Measurements from ENCODE around the gene ZNF827. TPM values are rescaled to one million over a fixed set of nuclear protein-coding genes. Genes with fewer than 3 reads are reported as not detected.

The ZNF827 gene
- total and polyA plus RNA-seq, 8 donors = 3.8 to 13.8 (median 5.1) TPM

DNA sequence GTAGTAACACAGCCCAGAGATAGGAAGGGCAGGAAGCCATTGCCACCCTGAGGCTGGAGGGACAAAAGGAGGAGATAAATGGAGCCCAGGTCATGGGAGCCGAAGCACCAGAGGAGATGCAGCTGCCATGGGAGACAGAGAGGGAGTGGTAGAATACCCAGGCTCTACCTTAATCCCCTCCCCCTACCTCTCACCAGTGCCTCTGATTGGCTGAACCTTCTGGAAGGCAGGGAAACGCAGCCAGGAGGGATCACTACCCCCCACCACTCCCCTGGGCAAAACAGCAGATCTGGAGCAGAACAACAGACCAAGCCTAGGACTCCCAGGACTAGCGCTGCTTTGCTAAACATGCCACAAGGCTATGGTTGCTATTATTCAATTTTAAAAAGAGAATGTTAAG, 114.2 kb downstream of the ZNF827 start:
- Histone ChIP-seq H3K27me3 (no peaks in the 10 kb centered on the region), H3K9me3 (no peaks in the 10 kb centered on the region), H3K27ac (no peak overlapping the region), H3K4me3 (no peak overlapping the region), H3K36me3 (no peaks in the 10 kb centered on the region), H3K4me1 (no peaks in the 10 kb centered on the region)
- DNase-seq (no peak), FAIRE-seq (no peak), ATAC-seq (no peak)
- WGBS, 2 donors = 95% methylated on average over 3 of the region's 3 CpGs
- TF ChIP-seq, protein P1, sequence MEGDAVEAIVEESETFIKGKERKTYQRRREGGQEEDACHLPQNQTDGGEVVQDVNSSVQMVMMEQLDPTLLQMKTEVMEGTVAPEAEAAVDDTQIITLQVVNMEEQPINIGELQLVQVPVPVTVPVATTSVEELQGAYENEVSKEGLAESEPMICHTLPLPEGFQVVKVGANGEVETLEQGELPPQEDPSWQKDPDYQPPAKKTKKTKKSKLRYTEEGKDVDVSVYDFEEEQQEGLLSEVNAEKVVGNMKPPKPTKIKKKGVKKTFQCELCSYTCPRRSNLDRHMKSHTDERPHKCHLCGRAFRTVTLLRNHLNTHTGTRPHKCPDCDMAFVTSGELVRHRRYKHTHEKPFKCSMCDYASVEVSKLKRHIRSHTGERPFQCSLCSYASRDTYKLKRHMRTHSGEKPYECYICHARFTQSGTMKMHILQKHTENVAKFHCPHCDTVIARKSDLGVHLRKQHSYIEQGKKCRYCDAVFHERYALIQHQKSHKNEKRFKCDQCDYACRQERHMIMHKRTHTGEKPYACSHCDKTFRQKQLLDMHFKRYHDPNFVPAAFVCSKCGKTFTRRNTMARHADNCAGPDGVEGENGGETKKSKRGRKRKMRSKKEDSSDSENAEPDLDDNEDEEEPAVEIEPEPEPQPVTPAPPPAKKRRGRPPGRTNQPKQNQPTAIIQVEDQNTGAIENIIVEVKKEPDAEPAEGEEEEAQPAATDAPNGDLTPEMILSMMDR (IDR thresholded peaks at IDR 0.05) = no peak
- intact Hi-C loops (cut with DNase I) = no loop called here

DNA sequence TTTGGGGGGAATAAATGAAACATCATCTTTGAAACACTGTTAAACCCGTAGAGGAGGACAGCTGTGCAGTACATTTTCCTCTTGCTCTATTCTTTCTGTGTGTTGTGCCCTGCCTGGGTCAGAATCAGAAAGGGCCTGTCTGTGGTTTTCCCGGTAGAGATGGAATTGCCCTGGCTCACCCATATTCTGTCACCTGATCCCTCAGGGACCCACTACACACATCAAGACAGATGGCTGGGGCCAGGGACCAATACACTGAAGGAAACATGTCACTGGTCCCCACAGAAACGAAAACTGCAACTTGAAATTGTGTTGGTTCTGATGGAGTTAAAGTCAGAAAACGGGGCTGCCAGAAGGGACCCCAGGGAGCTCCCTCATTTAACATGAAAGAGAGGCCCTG, 114.9 kb downstream of the ZNF827 start:
- 85 to 86% methylated on average over 4 of the region's 4 CpGs for WGBS, 2 donors
- Histone ChIP-seq H3K27ac (no peak overlapping the region), H3K9me3 (no peaks in the 10 kb centered on the region), H3K4me3 (no peak overlapping the region), H3K27me3 (no peaks in the 10 kb centered on the region), H3K4me1 (no peaks in the 10 kb centered on the region), H3K36me3 (no peaks in the 10 kb centered on the region)
- TF ChIP-seq, protein P1 (IDR thresholded peaks at IDR 0.05) = no peak
- ATAC-seq (no peak), FAIRE-seq (no peak), DNase-seq (no peak)
- intact Hi-C loops (cut with DNase I) = no loop called here

DNA sequence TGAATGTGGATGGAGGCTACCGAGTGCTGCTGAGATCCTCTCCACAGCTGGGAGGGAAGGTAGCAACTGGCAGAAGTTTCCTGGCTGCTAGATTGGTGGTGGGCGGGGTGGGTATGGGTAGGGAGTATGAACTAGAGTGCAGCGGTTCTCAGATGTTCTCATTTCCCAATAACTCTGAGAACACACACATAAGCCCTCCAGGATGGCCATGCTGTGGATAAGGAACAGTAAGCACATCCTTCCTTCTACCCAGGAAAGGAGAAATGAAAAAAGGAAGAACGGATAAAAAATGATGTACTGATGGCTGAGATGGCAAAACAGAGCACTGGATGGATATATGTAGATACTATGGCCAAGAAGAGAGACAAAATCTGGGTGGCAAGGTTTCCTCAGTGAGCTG, 116.0 kb downstream of the ZNF827 start:
- TF ChIP-seq, protein P1 (IDR thresholded peaks at IDR 0.05) = no peak
- Histone ChIP-seq H3K27me3 (no peaks in the 10 kb centered on the region), H3K27ac (no peak overlapping the region), H3K4me3 (no peak overlapping the region), H3K4me1 (no peaks in the 10 kb centered on the region), H3K9me3 (no peaks in the 10 kb centered on the region), H3K36me3 (no peaks in the 10 kb centered on the region)
- DNase-seq (no peak), FAIRE-seq (no peak), ATAC-seq (no peak)
- intact Hi-C loops (cut with DNase I) = no loop called here
- 89 to 93% methylated on average over 4 of the region's 4 CpGs for WGBS, 2 donors

DNA sequence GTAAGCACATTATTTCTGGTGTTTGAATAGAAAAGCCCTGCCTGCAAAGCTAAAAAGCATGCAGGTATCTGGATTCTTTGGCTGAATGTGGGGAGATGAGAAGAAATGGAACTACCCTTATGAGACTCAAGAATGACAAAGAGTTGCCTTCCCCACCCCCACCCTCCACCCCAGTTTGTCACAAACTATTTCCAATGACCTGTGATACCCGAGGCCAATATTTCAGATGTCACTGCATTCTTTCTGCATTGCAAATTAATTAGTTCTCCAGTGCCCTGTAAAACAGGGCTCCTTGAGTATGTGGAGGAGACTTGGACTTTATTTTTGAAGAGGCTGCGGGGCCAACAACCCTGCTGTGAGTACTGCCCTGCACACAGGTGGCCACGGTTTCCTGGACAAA, 116.4 kb downstream of the ZNF827 start:
- Histone ChIP-seq H3K9me3 (no peaks in the 10 kb centered on the region), H3K27ac (no peak overlapping the region), H3K4me3 (no peak overlapping the region), H3K36me3 (no peaks in the 10 kb centered on the region), H3K4me1 (no peaks in the 10 kb centered on the region), H3K27me3 (no peaks in the 10 kb centered on the region)
- intact Hi-C loops (cut with DNase I) = no loop called here
- no peak for DNase-seq
- 87 to 89% methylated on average over 3 of the region's 3 CpGs for WGBS, 2 donors
- FAIRE-seq = no peak
- ATAC-seq = no peak
- TF ChIP-seq, protein P1 (IDR thresholded peaks at IDR 0.05) = no peak

DNA sequence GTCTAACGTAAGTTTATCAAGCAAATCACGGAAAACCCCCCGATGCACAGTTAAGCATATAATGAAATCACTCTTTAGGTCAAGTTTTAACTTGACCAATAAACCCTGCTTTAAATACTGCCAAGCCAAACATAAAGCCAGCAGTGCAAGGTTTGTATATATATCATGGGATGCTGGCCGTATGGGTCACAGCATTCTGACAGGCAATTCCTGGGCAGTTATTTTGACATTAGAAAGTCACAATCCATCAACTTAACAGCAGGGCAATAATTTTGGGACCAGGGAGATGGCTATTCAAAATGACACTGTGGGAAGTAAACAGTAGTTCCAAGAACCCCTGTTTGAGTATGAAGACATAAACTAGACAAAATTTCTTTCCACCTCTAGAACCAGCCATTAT, 116.9 kb downstream of the ZNF827 start:
- Histone ChIP-seq H3K27me3 (no peaks in the 10 kb centered on the region), H3K9me3 (no peaks in the 10 kb centered on the region), H3K27ac (no peak overlapping the region), H3K36me3 (no peaks in the 10 kb centered on the region), H3K4me3 (no peak overlapping the region), H3K4me1 (no peaks in the 10 kb centered on the region)
- TF ChIP-seq, protein P1 (IDR thresholded peaks at IDR 0.05) = no peak
- FAIRE-seq (no peak), ATAC-seq (no peak), DNase-seq (no peak)
- 90 to 93% methylated on average over 4 of the region's 4 CpGs for WGBS, 2 donors
- intact Hi-C loops (cut with DNase I) = no loop called here
